KMS-11 (cell line): Measurements from ENCODE around the gene HDX.

ENCODE experiments used
- H2AFZ ChIP-seq: fragments of 200-600 bp; sonication (generic); 2 replicates; pipeline ENCODE4 v1.6.1; 2016; ENCODE audit warnings: antibody characterized with exemption, mixed run types, low read depth
- H3K27ac ChIP-seq: fragments of 200-600 bp; sonication (generic); 2 replicates; pipeline ENCODE4 v1.6.1; 2016; ENCODE audit warnings: mild to moderate bottlenecking, mixed run types
- H3K27me3 ChIP-seq: fragments of 200-600 bp; sonication (generic); 2 replicates; pipeline ENCODE4 v1.6.1; 2017; ENCODE audit warnings: mild to moderate bottlenecking, low read depth, mixed run types, moderate library complexity; ENCODE audit not compliant: insufficient read depth
- H3K36me3 ChIP-seq: fragments of 200-600 bp; sonication (generic); 2 replicates; pipeline ENCODE4 v1.6.1; 2017; ENCODE audit warnings: mild to moderate bottlenecking, mixed run types; ENCODE audit not compliant: insufficient read depth
- H3K4me1 ChIP-seq: fragments of 200-600 bp; sonication (generic); 2 replicates; pipeline ENCODE4 v1.6.1; 2016; ENCODE audit warnings: mild to moderate bottlenecking, low read depth, mixed run types; ENCODE audit not compliant: poor library complexity, severe bottlenecking
- H3K4me2 ChIP-seq: fragments of 200-600 bp; sonication (generic); 2 replicates; pipeline ENCODE4 v1.7.0; 2016; ENCODE audit warnings: mild to moderate bottlenecking, mixed run types
- H3K4me3 ChIP-seq: fragments of 200-600 bp; sonication (generic); IDR thresholded peaks from 2 replicates; pipeline ENCODE4 v1.6.1; 2017; ENCODE audit warnings: low read depth, low read length, mixed read lengths; ENCODE audit not compliant: insufficient read depth
- H3K79me2 ChIP-seq: fragments of 200-600 bp; sonication (generic); 2 replicates; pipeline ENCODE4 v1.6.1; 2016; ENCODE audit warnings: low read depth, mixed run types; ENCODE audit not compliant: insufficient read depth
- H3K9ac ChIP-seq: fragments of 200-600 bp; sonication (generic); 2 replicates; pipeline ENCODE4 v1.6.1; 2016; ENCODE audit warnings: mild to moderate bottlenecking, mixed run types
- H4K20me1 ChIP-seq: fragments of 200-600 bp; sonication (generic); 2 replicates; pipeline ENCODE4 v1.6.1; 2016; ENCODE audit warnings: mild to moderate bottlenecking, mixed run types; ENCODE audit not compliant: insufficient read depth
- CTCF ChIP-seq: fragments of 200-600 bp; sonication (generic); conservative IDR thresholded peaks from 2 replicates; pipeline ENCODE4 v1.6.1; 2017; ENCODE audit warnings: low read depth, mild to moderate bottlenecking, antibody characterized with exemption, low read length, moderate library complexity, mixed read lengths

HDX gene

GRCh38 chrX:84335121-84335520 lies 167.1 kb downstream of the HDX start:
- no peak overlapping the region for H3K4me2 ChIP-seq
- H3K9ac ChIP-seq, result no peak overlapping the region
- no peak overlapping the region for H3K27ac ChIP-seq
- no peaks in the 10 kb centered on the region for H3K79me2 ChIP-seq
- no peak for TF ChIP-seq CTCF
- H3K27me3 ChIP-seq, result no peaks in the 10 kb centered on the region
- H3K4me3 ChIP-seq, result no peak overlapping the region
- no peaks in the 10 kb centered on the region for H3K36me3 ChIP-seq
- no peaks in the 10 kb centered on the region for H4K20me1 ChIP-seq
- H2AFZ ChIP-seq, result no peak overlapping the region
- H3K4me1 ChIP-seq, result no peaks in the 10 kb centered on the region

GRCh38 chrX:84322083-84322827 lies 180.0 kb downstream of the HDX start:
- H3K79me2 ChIP-seq, result no peaks in the 10 kb centered on the region
- H3K27me3 ChIP-seq, result no peaks in the 10 kb centered on the region
- H3K27ac ChIP-seq, result no peak overlapping the region
- H3K4me3 ChIP-seq, result no peak overlapping the region
- no peak overlapping the region for H3K9ac ChIP-seq
- no peak overlapping the region for H3K4me2 ChIP-seq
- no peaks in the 10 kb centered on the region for H4K20me1 ChIP-seq
- no peaks in the 10 kb centered on the region for H3K36me3 ChIP-seq
- H3K4me1 ChIP-seq, result no peaks in the 10 kb centered on the region
- no peak overlapping the region for H2AFZ ChIP-seq
- no peak for TF ChIP-seq CTCF

DNA sequence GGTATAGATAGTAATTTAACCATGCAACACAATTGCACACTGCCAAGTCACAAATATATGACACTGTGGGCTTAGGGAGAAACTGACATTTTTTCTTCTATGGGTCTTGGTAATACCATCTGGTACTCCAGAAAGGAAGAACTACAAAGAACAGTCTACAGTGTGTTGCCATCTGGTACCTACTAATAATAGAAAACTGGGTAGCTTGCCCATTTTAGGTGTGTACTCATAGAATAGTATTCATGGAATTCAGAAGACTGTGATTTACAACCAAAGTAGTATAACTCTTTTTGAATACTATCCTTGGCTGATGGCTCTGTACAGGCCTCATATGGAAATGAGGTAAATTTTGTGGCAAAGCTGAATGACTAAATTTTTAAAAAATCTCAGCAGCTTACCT lies 181.6 kb downstream of the HDX start:
- no peak for TF ChIP-seq CTCF
- Histone ChIP-seq H3K27me3 (no peaks in the 10 kb centered on the region), H3K36me3 (no peaks in the 10 kb centered on the region), H3K4me1 (no peaks in the 10 kb centered on the region), H3K9ac (no peak overlapping the region), H3K27ac (no peak overlapping the region), H2AFZ (no peak overlapping the region), H4K20me1 (no peaks in the 10 kb centered on the region), H3K79me2 (no peaks in the 10 kb centered on the region), H3K4me3 (no peak overlapping the region), H3K4me2 (no peak overlapping the region)

DNA sequence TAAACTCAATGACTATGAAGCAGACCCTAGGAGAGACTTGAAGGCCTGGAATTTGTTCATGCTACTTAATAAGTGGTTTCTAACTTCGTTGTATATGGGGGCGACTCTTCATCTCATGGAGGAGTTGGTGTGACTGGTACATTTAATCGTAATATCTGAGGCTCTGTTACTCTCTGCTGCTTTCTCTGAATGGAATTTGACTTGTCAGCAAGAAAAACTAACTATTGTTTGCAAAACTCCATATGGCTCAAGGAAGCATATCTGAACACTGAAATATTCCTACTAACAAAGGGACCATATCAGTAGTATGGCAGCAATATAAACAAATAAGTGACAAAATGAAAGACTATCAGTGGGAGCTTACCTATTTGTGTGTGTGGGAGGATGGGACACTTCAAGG lies 182.2 kb downstream of the HDX start:
- Histone ChIP-seq H3K27ac (no peak overlapping the region), H4K20me1 (no peaks in the 10 kb centered on the region), H3K4me2 (no peak overlapping the region), H3K36me3 (no peaks in the 10 kb centered on the region), H3K9ac (no peak overlapping the region), H2AFZ (no peak overlapping the region), H3K27me3 (no peaks in the 10 kb centered on the region), H3K79me2 (no peaks in the 10 kb centered on the region), H3K4me3 (no peak overlapping the region), H3K4me1 (no peaks in the 10 kb centered on the region)
- TF ChIP-seq CTCF, result no peak
